ENCODE data around the gene VWA5B1.

DNA sequence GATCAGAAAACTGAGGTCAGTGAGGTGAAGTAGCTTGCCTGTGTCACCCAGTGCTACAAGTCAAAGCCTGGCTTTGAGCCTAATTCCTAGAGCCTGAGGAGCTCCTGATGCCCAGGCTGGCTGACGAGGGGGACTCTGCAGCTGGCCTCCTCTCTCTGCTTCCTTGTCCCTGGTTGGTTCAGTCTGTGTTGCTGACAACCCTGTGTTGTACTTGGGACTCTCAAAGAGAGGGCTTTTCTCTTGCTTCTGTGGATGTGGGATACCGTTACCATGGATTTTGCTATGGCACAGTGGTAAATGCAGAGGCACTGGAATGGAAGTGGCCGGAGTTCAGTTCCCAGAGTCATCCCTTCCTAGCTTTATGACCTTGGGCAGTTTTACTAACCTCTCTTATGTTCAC, 8.0 kb downstream of the VWA5B1 start:
- TF ChIP-seq POLR2AphosphoS5 (IDR thresholded peaks at IDR 0.05), result no peak
- no peak for TF ChIP-seq POLR2A (IDR thresholded peaks at IDR 0.05)
- no peak for TF ChIP-seq CTCF (IDR thresholded peaks at IDR 0.05 in 8 of 11, conservative IDR thresholded peaks at IDR 0.05 in 3 of 11)

All from spleen (tissue), 7 donors.